HG03060 (cell line): ENCODE results near the gene EMP1.
A peak's percentile ranks its signal among the peaks of the same experiment; 100 is the strongest.

Source experiments
- ATAC-seq: cut with Tn5 transposase; IDR thresholded peaks from one replicate; pipeline ENCODE4 v1.9.1; 2021; ENCODE audit warnings: low read depth, moderate number of reproducible peaks; ENCODE audit not compliant: unreplicated experiment

The EMP1 gene, protein sequence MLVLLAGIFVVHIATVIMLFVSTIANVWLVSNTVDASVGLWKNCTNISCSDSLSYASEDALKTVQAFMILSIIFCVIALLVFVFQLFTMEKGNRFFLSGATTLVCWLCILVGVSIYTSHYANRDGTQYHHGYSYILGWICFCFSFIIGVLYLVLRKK

DNA sequence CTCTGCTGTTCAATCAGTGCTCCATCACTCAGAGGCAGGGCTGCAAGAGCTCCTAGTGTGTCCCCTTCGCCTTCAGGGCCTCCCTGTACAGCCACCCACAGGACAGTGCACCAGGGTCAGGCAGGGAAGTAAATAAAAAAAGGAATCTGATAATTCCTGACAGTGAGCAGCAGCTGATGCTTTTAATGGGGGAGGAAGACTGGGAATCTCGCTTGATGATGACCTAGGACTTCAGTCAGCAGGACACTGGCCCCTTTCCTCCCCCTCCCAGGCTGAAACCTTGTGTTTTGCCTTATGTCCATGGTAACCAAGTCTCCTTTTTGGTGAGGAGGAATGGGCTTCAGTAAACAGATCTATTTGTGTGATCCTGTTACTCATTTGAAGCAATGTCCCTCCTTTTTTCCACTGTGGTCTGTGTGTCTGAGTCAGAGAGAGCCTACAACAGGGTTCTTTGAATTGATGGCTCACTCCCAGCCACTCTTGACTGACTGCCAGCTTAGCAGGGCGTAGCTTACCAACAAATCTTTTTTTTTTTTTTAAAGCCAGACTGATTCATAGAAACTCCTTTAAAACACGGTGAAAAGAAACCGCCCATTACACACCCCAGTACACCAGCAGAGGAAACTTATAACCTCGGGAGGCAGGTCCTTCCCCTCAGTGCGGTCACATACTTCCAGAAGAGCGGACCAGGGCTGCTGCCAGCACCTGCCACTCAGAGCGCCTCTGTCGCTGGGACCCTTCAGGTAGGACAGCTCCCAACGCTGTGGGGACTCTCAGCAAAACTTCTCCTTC lies at the start of gene EMP1:
EMP1 (plus strand) TSS at position 597 of the 792 bp plus-strand sequence. CDS start 14,785 bp downstream, outside the sequence.
- ATAC-seq = peak; percentile 88

DNA sequence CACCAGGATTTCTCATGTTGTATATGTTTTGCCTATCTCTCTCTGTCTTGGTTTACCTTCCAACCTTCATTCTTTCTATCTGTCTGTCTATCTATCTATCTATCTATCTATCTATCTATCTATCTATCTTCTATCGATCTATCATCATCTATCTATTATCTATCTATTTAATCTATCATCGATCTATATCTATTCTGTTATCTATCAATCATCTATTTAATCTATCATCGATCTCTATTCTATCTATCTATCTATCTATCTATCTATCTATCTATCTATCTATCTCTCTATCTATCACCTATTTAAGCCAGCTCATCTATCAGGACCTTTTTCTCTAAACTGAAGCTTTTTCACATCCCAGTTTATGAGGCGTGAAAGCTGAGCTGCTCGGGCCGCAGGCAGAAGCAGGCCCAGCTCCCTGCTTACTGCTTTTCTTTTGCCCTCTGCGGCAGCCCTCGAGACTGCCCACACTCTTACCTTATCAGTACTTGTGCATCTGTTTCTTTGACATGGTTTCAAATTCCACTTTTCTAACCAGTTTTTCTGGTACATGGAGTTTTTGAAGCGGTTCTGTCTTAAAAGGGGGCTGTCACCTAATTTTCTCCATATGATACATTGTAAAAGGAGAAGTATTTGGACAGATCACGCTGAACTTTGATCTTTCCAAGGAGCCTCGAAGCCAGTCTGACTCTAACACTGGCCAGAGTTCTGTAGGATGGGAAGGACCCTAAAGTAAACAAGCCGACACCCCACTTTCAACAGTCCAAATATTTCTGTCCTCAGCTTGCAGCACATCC lies 48.6 kb upstream of the EMP1 start:
- ATAC-seq = no peak

DNA sequence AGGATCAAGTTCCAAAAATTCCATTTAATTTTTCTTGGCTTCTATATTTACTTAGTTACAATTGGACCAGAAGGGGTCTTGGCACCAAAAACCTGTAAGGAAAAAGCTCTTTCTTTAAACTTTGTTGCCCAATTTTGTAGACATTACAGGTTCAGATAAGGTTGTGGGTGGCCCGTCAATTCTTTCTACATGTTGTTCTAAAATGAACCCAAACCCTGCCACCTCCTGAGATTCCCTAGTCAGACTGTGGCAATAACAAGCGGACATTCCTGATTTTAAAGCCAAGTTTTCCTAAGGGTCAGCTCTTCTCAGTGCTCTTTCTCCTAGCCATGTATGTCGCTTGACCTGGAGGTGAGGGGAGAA lies 48.1 kb upstream of the EMP1 start:
- ATAC-seq = no peak

DNA sequence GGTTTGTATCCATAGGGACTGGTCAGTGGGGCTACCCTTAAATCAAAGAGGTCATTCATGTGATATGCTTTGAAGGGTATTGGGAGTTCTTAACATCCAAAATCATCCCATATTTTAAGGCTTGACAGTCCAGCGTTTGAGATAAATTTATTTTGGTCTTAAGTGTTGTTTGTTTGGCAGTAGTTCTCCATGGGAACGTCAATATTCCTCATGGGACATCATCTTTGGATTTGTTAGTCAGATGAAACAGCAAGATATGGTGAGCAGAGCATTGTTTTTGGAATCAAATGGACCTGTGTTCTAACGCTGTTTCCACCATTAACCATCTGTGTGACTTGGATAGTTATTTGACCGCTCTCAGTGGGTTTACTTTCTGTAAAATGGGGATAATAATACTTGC lies 47.1 kb upstream of the EMP1 start:
- no peak for ATAC-seq

DNA sequence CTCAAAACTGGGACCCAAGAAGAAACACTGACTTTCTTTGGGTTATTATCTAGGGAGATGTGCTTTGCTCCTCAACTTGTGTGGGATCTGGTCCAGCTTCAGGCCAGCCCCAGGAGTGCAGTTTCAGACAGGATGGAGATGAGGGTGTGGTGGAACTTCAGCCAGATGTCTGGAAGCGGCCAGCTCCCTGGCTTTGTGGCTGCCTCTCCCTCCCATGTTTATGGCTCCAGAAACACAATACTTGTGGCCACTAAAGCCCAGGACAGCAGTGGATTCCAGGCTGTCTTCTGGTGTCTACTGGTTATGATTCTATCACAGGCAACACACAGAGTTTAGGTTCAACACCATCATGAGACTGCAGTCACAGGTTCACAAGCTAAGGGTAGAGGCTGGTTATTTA lies 44.2 kb upstream of the EMP1 start:
- no peak for ATAC-seq

DNA sequence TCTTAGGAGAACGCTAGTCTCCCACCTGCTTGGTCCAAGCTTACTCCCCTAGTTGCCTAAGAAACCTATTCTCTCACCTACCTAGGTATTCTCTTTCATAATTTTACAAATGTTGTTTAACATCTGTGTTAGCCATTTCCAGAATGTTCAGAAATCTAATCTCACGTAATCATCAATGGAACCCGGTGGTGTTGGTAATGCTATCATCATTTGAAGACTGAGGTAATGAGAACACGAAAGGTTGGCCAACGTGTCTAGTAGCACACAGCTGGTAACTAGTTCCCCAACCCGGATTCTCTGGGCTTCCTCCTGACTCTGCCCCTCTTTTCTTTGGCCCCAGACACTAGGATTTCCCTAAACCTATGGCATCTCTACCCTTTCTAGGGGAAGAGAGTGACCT lies 43.8 kb upstream of the EMP1 start:
- no peak for ATAC-seq

DNA sequence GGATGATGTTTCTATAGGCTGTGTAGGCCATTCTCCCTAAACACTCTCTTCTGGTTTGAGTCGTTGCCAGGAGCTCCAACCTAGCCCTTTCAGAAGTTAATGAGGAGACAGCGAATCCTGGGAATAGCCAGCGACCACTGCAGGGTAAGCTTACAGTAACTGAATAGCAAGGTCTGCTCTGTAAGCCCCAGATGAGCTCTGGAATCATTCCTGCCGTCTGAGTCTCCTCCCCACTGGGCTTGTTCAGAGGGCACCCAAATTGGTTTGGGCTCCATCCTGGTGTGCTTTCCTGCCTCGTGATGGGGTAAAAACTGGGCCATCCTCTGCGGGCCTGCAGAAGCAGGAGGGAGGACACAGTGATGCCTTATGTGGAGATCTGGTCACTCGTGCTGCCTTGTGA lies 43.3 kb upstream of the EMP1 start:
- ATAC-seq = no peak

DNA sequence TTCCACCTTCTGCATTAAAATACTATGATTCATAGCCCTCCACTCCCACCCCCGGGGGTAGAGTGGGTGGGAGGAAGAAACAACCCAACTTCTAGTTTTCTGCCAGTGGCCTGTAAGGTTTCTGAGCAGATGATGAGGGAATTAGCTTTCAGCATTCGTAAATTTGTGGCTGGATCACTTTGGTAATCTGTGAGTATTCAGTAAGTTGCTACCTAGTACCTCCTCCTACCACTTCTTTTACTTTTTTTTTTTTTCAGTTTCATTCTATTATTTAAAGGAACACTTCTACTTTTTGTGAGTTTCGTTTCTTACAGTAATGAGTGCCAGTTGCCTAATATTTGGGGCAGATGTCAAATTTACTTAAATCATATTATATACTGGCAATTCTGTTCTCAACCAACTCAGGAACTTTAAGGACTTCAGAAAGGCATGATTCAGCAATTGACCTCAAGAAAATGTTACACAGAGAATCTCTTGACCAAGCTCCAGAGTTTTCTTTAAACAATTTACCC lies 42.4 kb upstream of the EMP1 start:
- no peak for ATAC-seq

DNA sequence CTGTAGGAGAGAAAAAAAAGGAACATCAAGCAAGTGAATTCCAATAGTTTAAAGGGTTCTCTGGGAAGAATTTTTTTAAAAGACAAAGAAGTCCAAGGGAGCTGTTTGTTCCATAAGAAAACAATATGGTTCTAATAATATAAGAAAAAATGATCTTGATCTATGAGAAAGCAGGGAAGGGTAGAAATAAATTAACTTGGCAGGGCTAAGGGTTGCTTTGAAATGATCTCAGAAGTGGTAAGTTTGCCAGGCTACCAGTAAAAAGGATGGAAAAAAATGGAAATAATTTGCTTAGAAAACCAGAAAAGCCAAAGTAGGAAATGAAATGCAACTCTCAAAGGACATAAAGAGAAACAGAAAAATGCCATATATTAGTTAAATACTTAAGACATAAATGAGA lies 41.7 kb upstream of the EMP1 start:
- no peak for ATAC-seq

DNA sequence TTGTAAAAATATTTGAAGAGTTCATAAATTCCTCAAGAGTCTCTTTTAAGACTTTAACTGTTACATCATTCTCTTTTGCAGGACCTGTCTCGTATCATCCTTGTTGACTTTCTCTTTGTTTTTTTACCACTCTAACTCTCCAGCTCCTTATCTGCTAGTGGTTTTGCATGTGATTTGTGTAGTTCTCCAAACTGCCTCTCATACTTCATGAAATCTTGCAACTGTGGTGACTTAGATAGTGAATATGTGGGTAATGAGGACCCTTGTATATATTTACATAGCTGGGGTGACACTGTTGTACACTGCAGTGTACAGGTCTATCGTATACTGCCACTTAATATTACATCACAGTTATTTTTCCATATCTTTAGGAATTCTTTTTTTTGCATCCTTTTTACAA lies 40.2 kb upstream of the EMP1 start:
- no peak for ATAC-seq

DNA sequence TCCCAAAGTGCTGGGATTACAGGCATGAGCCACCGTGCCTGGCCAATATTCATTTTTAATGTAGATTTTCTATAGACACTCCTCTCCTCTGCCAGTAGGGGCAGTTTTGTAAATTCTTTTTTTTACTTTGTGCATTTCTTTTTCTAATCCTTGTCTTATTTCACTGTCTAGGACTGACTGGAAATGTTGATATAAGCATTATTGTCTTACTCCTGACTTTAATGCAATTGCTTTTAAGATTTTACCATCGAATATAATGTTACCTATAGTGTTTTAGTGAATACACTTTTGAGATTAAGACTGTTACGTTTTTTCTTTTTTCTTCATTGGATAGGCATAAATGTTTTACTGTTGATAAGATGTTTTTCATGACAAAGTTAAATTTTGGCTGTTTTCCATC lies 35.4 kb upstream of the EMP1 start:
- ATAC-seq = no peak

DNA sequence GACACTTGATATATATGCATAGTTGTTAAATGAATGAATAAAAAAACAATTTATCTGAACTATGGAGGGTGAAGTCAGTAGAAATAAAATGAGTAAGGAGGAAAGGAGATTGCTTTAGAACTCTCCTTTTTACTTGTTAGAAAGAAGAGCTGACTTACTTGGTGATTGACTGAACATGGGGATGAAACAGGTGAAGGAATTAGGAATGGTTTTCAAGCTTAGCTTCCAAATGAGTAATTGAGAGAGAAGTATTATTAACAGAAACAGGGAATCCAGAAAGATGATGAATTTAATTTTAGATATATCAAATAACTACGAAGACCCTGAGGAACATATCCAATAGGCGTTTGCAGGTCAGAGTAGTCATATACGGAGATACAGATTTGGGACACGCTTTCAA lies 33.6 kb upstream of the EMP1 start:
- ATAC-seq = no peak

DNA sequence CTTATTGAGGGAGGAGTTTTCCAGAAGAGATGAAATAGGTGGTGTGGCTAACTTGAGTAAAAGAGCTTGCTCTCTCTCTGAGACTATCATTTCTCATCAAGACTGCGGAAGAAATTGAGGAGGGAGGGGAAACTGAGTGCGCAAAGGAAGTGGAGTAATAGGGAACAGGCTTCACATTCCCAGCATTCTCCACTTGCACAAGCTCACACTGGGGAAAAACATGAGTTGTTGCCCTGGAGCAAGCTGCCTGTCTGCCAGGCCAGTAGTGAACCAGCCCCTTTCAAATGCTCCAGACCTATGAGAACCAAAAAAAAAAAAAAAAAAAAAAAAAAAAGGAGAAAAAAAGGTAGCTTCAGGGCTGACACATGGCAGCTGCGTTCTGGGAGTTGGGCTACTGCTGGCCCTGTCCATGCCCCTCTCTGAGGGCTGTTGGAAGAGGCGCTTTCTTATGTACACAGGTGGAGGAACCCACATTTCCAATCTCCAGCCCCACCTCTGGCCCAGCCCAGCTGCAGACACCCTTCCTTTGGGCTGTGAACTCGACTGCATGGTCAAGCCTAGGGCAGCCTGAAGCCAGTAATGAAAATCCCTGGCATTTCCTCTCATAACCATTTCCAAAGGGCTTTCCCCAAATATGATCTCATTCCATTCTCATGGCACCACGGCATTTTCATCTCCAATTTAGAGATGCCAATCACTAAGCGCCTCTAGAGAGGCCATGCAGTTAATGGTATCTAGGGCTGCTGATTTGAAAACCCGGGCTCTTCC lies 32.5 kb upstream of the EMP1 start:
- ATAC-seq = no peak

DNA sequence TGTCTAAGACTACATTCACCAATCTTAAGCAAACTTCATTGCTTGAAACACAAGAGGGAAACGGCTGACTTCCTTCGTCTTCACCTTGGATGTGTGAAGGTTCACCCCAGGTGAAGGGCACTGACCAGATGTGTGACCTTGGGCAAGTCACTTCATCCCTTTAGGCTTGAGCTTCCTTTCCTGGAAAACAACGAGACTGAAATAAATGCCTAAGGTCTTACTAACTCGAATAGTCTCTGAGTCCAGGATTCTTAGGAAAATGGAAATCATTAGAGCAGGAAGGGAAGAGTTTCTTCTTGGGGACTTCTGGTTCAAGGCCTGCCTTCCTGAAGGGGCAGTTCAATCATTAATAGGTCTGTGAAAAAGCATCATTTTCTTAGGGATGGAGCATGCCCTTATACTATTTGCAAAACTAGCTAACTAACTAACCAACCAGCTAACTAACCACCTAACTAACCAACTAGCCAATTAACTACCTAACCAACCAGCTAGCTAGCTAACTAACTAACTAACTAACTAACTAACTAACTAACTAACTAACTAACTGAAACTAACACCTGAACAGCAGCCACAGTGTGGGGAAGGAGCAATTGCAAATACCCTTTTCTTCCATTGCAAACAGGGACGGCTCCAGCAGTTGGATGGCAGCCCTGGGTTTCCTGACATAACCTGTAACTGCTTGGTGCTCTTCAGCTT lies 31.5 kb upstream of the EMP1 start:
- no peak for ATAC-seq

DNA sequence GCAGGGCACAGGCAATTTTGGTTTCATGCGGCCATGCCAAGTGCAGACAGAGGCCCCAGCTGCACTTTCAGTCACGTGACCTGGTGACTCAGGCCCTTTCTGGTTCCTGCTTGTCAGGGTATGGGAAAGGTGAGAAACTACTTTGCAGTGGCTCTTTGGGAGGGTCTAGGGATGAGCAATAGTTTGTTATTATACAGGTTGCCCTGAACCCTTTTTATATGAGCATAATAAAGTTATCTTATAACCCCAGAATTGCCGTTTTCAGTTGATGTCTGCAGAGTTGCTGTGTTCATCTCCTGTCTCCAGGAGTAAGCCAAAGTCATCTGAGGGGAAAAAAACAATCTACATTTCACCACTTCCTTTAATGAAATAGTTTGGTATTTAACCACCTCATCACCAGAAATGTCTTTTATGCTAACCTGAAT lies 30.9 kb upstream of the EMP1 start:
- peak; percentile 71 for ATAC-seq

DNA sequence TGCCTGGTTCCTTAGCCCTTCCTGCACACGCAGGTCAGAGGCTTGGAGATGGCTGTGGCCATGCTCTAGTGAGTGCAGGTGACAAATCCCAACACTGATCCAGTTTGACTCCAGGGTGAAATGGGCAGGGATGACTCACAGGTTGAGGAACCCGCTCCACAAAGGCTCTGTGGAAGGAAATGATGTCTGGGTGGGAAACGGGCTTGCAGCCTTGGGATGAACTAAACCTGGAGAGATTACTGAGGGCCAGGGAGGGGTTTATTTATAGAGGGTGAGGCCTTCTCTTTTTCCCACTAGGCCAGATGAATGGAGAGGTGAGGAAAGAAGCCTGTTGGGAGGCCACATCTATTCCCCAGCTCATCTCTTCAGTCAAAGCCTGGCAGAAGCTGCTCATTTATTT lies 29.3 kb upstream of the EMP1 start:
- ATAC-seq = no peak

DNA sequence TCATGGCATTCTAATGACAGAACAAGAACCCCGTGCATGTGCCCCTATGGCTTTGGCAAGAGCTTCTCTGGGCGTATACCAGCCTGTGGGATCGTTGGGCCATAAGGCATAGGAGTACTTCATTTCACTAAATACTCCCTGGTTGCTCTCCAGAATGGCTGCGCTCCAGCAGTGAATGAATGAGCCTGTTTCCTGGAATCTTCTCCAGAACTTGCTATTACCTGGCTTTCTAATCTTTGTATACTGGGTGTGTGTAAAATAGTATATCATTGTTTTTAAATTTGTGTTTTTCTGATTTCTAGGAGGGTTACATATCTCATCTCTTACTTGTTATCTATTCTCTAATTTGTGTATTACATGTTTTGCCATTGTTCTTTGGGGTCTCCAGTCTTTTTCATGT lies 28.6 kb upstream of the EMP1 start:
- no peak for ATAC-seq

DNA sequence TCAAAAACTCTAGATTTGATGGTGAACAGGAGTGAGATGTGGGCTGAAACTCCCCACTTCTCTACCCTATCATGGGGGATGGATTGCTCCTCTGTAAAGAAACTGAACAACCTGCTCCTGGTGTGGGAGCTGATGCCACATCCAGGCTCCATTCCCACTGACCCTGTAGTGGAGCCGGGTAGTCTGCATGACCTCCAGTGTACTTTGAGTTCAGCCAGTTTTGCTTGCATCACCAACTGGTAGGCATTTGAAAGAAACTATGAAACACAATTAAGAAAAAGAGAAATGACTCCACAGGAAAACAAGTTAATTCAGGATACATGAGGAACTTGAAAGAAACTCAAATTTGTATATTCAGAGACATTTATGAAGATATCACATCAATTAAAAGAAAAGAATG lies 27.3 kb upstream of the EMP1 start:
- no peak for ATAC-seq

DNA sequence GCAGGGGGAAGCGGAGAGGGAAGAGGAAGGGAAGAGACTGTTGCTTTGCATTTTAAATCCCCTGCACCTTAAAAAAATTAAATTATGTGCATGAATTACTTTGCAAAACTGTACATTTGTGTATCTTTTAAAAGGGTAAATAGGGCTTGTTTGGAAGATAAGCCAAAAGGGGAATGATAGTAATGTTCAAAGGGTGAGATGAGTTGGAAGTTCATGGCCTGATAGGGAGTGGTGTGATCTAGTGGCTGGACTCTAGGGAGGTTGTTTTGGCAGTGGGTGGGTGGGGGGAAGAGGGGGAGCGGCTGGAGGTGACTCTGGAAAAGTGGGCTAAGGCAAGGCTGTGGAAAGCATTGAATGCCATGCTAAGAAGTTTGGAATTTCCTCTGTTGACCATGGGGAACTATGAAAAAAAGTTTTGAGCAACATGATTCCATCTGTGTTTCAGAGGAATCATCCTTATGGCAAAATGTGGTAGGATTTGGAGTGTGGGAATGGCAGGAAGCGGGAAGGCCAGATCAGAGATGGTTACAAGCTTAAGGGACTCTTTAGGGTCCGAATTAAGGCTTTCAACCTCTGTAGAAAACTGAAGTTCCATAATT lies 25.5 kb upstream of the EMP1 start:
- ATAC-seq = no peak
